Neural progenitor cell (in vitro differentiated cells): ENCODE data around the gene CST8. TPM values are rescaled to one million over a fixed set of nuclear protein-coding genes. Genes with fewer than 3 reads are reported as not detected.
A peak's percentile ranks its signal among the peaks of the same experiment; 100 is the strongest.

Experiments
- DNase-seq: peaks from one replicate; pipeline ENCODE4 v3.0.0-alpha.2; 2016; ENCODE audit warnings: low spot score
- H2AFZ ChIP-seq: fragments of 200-600 bp; sonication (generic); replicated peaks from 2 replicates; pipeline ENCODE4 v1.6.1; 2016; ENCODE audit warnings: antibody characterized with exemption
- H3F3A ChIP-seq: fragments of 200-600 bp; sonication (generic); 2 replicates; pipeline ENCODE4 v1.6.1; 2016; ENCODE audit warnings: antibody characterized with exemption, low read depth
- H3K27ac ChIP-seq: fragments of 200-600 bp; sonication (generic); 2 replicates; pipeline ENCODE4 v1.5.1; 2016; ENCODE audit warnings: mild to moderate bottlenecking
- H3K27me3 ChIP-seq: fragments of 200-600 bp; sonication (generic); 2 replicates; pipeline ENCODE4 v1.6.1; 2016; ENCODE audit warnings: mild to moderate bottlenecking, moderate library complexity
- H3K36me3 ChIP-seq: fragments of 200-600 bp; sonication (generic); 2 replicates; pipeline ENCODE4 v1.5.1; 2016
- H3K4me1 ChIP-seq: fragments of 200-600 bp; sonication (generic); 2 replicates; pipeline ENCODE4 v1.6.1; 2016; ENCODE audit warnings: mixed run types
- H3K4me2 ChIP-seq: fragments of 200-600 bp; sonication (generic); 2 replicates; pipeline ENCODE4 v1.6.1; 2016
- H3K4me3 ChIP-seq: fragments of 200-600 bp; sonication (generic); 2 replicates; pipeline ENCODE4 v1.5.1; 2016
- H3K79me2 ChIP-seq: fragments of 200-600 bp; sonication (generic); 2 replicates; pipeline ENCODE4 v1.6.1; 2016; ENCODE audit warnings: low read depth
- H3K9ac ChIP-seq: fragments of 200-600 bp; sonication (generic); 2 replicates; pipeline ENCODE4 v1.6.1; 2016
- H3K9me3 ChIP-seq: fragments of 200-600 bp; sonication (generic); 2 replicates; pipeline ENCODE4 v1.5.1; 2016; ENCODE audit warnings: low read depth
- H4K20me1 ChIP-seq: fragments of 200-600 bp; sonication (generic); 2 replicates; pipeline ENCODE4 v1.6.1; 2016; ENCODE audit warnings: low read depth
- H3K27ac Mint-ChIP-seq: 3 replicates; pipeline ENCODE4 v1.8.0; 2021; ENCODE audit warnings: mixed read lengths
- H3K27me3 Mint-ChIP-seq: 2 replicates; pipeline ENCODE4 v1.8.0; 2022; ENCODE audit warnings: low read depth, mild to moderate bottlenecking, inconsistent platforms, moderate library complexity, mixed read lengths; ENCODE audit not compliant: insufficient read depth
- H3K36me3 Mint-ChIP-seq: 3 replicates; pipeline ENCODE4 v1.8.0; 2021; ENCODE audit warnings: mixed read lengths
- H3K4me1 Mint-ChIP-seq: 3 replicates; pipeline ENCODE4 v1.8.0; 2021; ENCODE audit warnings: mixed read lengths
- H3K4me3 Mint-ChIP-seq: 3 replicates; pipeline ENCODE4 v1.8.0; 2021; ENCODE audit warnings: mild to moderate bottlenecking, moderate library complexity, mixed read lengths
- H3K9me3 Mint-ChIP-seq: 3 replicates; pipeline ENCODE4 v1.8.0; 2020; ENCODE audit warnings: mixed read lengths
- EZH2 ChIP-seq: fragments of 200-600 bp; sonication (generic); IDR thresholded peaks from 2 replicates; pipeline ENCODE4 v1.6.1; 2017; ENCODE audit warnings: antibody characterized with exemption, mild to moderate bottlenecking, moderate library complexity
- EZH2phosphoT487 ChIP-seq: fragments of 200-600 bp; sonication (generic); IDR thresholded peaks from 2 replicates; pipeline ENCODE4 v1.6.1; 2017; ENCODE audit warnings: antibody characterized with exemption
- total RNA-seq: library from RNA; depleted of rRNA; stranded (reverse); fragments of >200 nt; gene quantifications from 2 replicates; pipeline ENCODE4 v1.2.3, GENCODE V29; 2015; ENCODE audit warnings: low replicate concordance
- TF ChIP-seq, protein P1 (sequence below): fragments of 200-600 bp; sonication (generic); IDR thresholded peaks from 2 replicates; pipeline ENCODE4 v1.5.1; 2017; ENCODE audit warnings: antibody characterized with exemption, mild to moderate bottlenecking

The CST8 gene
- total RNA-seq, 1 donor from 2014 or later = not detected

- no peak overlapping the region for H3K27ac Mint-ChIP-seq
- DNase-seq = no peak
- H3K36me3 Mint-ChIP-seq = peaks cover 3% of the 10 kb centered on the region
- H3K36me3 ChIP-seq = no peaks in the 10 kb centered on the region
- TF ChIP-seq EZH2 (no peak), EZH2phosphoT487 (no peak)
- TF ChIP-seq, protein P1, sequence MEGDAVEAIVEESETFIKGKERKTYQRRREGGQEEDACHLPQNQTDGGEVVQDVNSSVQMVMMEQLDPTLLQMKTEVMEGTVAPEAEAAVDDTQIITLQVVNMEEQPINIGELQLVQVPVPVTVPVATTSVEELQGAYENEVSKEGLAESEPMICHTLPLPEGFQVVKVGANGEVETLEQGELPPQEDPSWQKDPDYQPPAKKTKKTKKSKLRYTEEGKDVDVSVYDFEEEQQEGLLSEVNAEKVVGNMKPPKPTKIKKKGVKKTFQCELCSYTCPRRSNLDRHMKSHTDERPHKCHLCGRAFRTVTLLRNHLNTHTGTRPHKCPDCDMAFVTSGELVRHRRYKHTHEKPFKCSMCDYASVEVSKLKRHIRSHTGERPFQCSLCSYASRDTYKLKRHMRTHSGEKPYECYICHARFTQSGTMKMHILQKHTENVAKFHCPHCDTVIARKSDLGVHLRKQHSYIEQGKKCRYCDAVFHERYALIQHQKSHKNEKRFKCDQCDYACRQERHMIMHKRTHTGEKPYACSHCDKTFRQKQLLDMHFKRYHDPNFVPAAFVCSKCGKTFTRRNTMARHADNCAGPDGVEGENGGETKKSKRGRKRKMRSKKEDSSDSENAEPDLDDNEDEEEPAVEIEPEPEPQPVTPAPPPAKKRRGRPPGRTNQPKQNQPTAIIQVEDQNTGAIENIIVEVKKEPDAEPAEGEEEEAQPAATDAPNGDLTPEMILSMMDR = no peak
- no peaks in the 10 kb centered on the region for H3K79me2 ChIP-seq
- H3K9me3 ChIP-seq = no peaks in the 10 kb centered on the region
- H3K4me3 ChIP-seq = no peak overlapping the region
- H3K4me1 ChIP-seq = peaks cover 42% of the 10 kb centered on the region
- peaks cover 33% of the 10 kb centered on the region for H3K9me3 Mint-ChIP-seq
- H2AFZ ChIP-seq = no peak overlapping the region
- no peaks in the 10 kb centered on the region for H4K20me1 ChIP-seq
- peak overlapping the region; percentile 11 for H3K4me3 Mint-ChIP-seq
- H3K4me2 ChIP-seq = no peak overlapping the region
- peaks cover 19% of the 10 kb centered on the region for H3K4me1 Mint-ChIP-seq
- H3K27me3 ChIP-seq = no peaks in the 10 kb centered on the region
- no peak overlapping the region for H3K27ac ChIP-seq
- no peak overlapping the region for H3K9ac ChIP-seq
- peaks cover 13% of the 10 kb centered on the region for H3F3A ChIP-seq
- H3K27me3 Mint-ChIP-seq = peaks cover 22% of the 10 kb centered on the region
Measured at GRCh38 chr20:23528867-23529431, 38.0 kb downstream of the CST8 start.

GRCh38 chr20:23530937-23531567 lies 40.1 kb downstream of the CST8 start:
- no peaks in the 10 kb centered on the region for H3K36me3 ChIP-seq
- no peaks in the 10 kb centered on the region for H3K79me2 ChIP-seq
- H3K9me3 ChIP-seq = no peaks in the 10 kb centered on the region
- peaks cover 24% of the 10 kb centered on the region for H3K4me1 Mint-ChIP-seq
- no peak overlapping the region for H3K4me2 ChIP-seq
- no peak overlapping the region for H2AFZ ChIP-seq
- H3K27ac ChIP-seq = no peak overlapping the region
- peaks cover 33% of the 10 kb centered on the region for H3K9me3 Mint-ChIP-seq
- H3K27me3 ChIP-seq = no peaks in the 10 kb centered on the region
- H3K4me3 Mint-ChIP-seq = peak overlapping the region; percentile 23
- H3K27ac Mint-ChIP-seq = no peak overlapping the region
- DNase-seq = no peak
- TF ChIP-seq, protein P1 = no peak
- TF ChIP-seq EZH2phosphoT487 = no peak
- no peak for TF ChIP-seq EZH2
- H3K4me3 ChIP-seq = no peak overlapping the region
- peaks cover 3% of the 10 kb centered on the region for H3K36me3 Mint-ChIP-seq
- H3F3A ChIP-seq = peaks cover 18% of the 10 kb centered on the region
- no peak overlapping the region for H3K9ac ChIP-seq
- no peaks in the 10 kb centered on the region for H4K20me1 ChIP-seq
- H3K27me3 Mint-ChIP-seq = peaks cover 21% of the 10 kb centered on the region
- H3K4me1 ChIP-seq = peaks cover 51% of the 10 kb centered on the region

DNA sequence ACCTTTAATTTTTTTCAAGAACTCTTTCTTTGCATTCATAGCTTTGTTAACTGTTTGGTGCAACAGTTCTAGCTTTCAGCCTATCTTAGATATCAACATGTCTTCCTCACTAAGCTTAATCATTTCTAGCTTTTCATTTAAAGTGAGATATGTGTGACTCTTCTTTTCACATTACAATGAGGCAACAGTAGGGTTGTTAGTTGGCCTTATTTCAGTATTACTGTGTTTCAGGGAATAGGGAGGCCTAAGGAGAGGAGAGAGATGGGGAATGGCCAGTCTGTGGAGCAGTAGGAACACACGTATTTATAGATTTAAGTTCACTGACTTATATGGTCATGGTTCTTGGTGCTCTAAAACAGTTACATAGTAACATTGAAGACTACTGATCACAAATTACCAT lies 41.6 kb downstream of the CST8 start:
- H3K4me3 Mint-ChIP-seq = no peak overlapping the region
- Histone ChIP-seq H3K4me3 (no peak overlapping the region), H3K27me3 (no peaks in the 10 kb centered on the region), H3K4me2 (peak overlapping the region; percentile 67), H3K79me2 (no peaks in the 10 kb centered on the region), H3F3A (peaks cover 18% of the 10 kb centered on the region), H3K27ac (peak overlapping the region; percentile 42), H3K9ac (no peak overlapping the region), H3K9me3 (no peaks in the 10 kb centered on the region), H4K20me1 (no peaks in the 10 kb centered on the region), H3K36me3 (no peaks in the 10 kb centered on the region), H2AFZ (no peak overlapping the region), H3K4me1 (peaks cover 49% of the 10 kb centered on the region)
- TF ChIP-seq, protein P1 = no peak
- no peak for TF ChIP-seq EZH2
- no peak for TF ChIP-seq EZH2phosphoT487
- DNase-seq = no peak
- H3K36me3 Mint-ChIP-seq = peaks cover 3% of the 10 kb centered on the region
- no peak overlapping the region for H3K27ac Mint-ChIP-seq
- H3K9me3 Mint-ChIP-seq = peaks cover 30% of the 10 kb centered on the region
- peaks cover 21% of the 10 kb centered on the region for H3K27me3 Mint-ChIP-seq
- H3K4me1 Mint-ChIP-seq = peaks cover 24% of the 10 kb centered on the region
